Prostate gland (tissue), 2 donors: ENCODE results near the gene KRTAP10-11.
"Not testable (repeated sequence)": the region's sequence is repeated elsewhere in the genome, so short reads cannot be mapped to it uniquely, and the experiment has no call there.

Source experiments
- POLR2A ChIP-seq: fragments of 450-650 bp; IDR thresholded peaks from one replicate; pipeline ENCODE4 v1.6.1; 2016; ENCODE audit warnings: antibody characterized with exemption, mild to moderate bottlenecking
- POLR2AphosphoS5 ChIP-seq: sonication (generic); formaldehyde crosslinking; IDR thresholded peaks from one replicate; pipeline ENCODE4 v1.6.1; 2017; ENCODE audit warnings: antibody characterized with exemption
- TF ChIP-seq, protein P1 (sequence below), 4 experiments: fragments of 200-600 bp in 2 of 4; fragments of 450-650 bp in 2 of 4; sonication (generic) in 2 of 4; IDR thresholded peaks; 1 replicate in 3 of 4; 2 replicates in 1 of 4; pipeline ENCODE4 v1.5.1; 2016 to 2019; ENCODE audit warnings: antibody characterized with exemption in 4 of 4, mild to moderate bottlenecking in 2 of 4, moderate library complexity in 2 of 4

DNA sequence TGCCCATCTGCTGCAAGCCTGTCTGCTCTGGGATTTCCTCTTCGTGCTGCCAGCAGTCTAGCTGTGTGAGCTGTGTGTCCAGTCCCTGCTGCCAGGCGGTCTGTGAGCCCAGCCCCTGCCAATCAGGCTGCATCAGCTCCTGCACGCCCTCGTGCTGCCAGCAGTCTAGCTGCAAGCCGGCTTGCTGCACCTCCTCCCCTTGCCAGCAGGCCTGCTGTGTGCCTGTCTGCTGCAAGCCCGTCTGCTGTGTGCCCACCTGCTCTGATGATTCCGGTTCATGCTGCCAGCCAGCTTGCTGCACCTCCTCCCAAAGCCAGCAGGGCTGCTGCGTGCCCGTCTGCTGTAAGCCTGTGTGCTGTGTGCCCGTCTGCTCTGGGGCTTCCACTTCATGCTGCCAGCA, 45.1 kb upstream of the KRTAP10-11 start:
- TF ChIP-seq, protein P1, sequence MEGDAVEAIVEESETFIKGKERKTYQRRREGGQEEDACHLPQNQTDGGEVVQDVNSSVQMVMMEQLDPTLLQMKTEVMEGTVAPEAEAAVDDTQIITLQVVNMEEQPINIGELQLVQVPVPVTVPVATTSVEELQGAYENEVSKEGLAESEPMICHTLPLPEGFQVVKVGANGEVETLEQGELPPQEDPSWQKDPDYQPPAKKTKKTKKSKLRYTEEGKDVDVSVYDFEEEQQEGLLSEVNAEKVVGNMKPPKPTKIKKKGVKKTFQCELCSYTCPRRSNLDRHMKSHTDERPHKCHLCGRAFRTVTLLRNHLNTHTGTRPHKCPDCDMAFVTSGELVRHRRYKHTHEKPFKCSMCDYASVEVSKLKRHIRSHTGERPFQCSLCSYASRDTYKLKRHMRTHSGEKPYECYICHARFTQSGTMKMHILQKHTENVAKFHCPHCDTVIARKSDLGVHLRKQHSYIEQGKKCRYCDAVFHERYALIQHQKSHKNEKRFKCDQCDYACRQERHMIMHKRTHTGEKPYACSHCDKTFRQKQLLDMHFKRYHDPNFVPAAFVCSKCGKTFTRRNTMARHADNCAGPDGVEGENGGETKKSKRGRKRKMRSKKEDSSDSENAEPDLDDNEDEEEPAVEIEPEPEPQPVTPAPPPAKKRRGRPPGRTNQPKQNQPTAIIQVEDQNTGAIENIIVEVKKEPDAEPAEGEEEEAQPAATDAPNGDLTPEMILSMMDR (IDR thresholded peaks at IDR 0.05): not testable (repeated sequence)
- TF ChIP-seq POLR2A, POLR2AphosphoS5: not testable (repeated sequence)
